ENCODE data around the gene TMEM94. TPM values are rescaled to one million over a fixed set of nuclear protein-coding genes. Genes with fewer than 3 reads are reported as not detected.

TMEM94 gene
- total and polyA plus RNA-seq, 9 of the 15 experiments (the other 6 are each of a cell fraction or from before 2014, with no cell fraction given) = 0.35 to 48.1 (median 14.4) TPM

- no peak for FAIRE-seq
- POLR2A ChIA-PET = interaction anchor here (0.5 to 1.0 kb wide), 4 partner anchors 11 to 366 kb away, joined by 3 read pairs; no protein-coding TSS in a partner anchor
- Histone ChIP-seq H3K79me2 (ENCODE audit: control insufficient read depth, insufficient read depth, low read length) (peaks cover 7% of the 10 kb centered on the region; the same call in 1 of the 3 replicates), H4K20me1 (replicated peaks; ENCODE audit: control insufficient read depth, insufficient read depth, low read length) (peaks cover 1% of the 10 kb centered on the region; the same call in 1 of the 2 replicates), H3K9me3 (replicated peaks; ENCODE audit: control insufficient read depth, insufficient read depth, low read depth, low read length) (no peaks in the 10 kb centered on the region), H3K4me3 (no peak overlapping the region), H2AFZ (ENCODE audit: low read depth, low read length) (no peak overlapping the region), H3K4me2 (ENCODE audit: insufficient read depth, low read length) (no peak overlapping the region), H3K27ac (ENCODE audit: extremely low read depth, low read depth, low read length) (no peak overlapping the region), H3K9me1 (ENCODE audit: control insufficient read depth, insufficient read depth, low read length) (no peaks in the 10 kb centered on the region), H3K36me3 (ENCODE audit: control insufficient read depth, insufficient read depth, low read length) (no peaks in the 10 kb centered on the region), H3K9ac (ENCODE audit: insufficient read depth in 1 of 2, low read depth in 2 of 2, low read length in 2 of 2) (peak overlapping the region in 1 of 2 experiments; percentile 65; a peak in 2 of 4 replicates), H3K27me3 (ENCODE audit: control insufficient read depth in 2 of 2, insufficient read depth in 2 of 2, low read length in 2 of 2) (no peaks in the 10 kb centered on the region), H3K4me1 (replicated peaks in 1 of 2; ENCODE audit: control insufficient read depth in 2 of 2, insufficient read depth in 2 of 2, low read length in 2 of 2) (peaks cover 6 to 19% of the 10 kb centered on the region in 2 experiments)
- CTCF ChIA-PET (ENCODE audit: low intra/inter-chr PET ratio) = no interaction called here
- in situ Hi-C loops (cut with MboI) (no loop called here), intact Hi-C loops (cut with micrococcal nuclease) (no loop called here)
- BruUV-seq (replicated peaks) = no TSS peak
- no peak for TF ChIP-seq BCOR (IDR thresholded peaks at IDR 0.05)
- TF ChIP-seq, protein P1, sequence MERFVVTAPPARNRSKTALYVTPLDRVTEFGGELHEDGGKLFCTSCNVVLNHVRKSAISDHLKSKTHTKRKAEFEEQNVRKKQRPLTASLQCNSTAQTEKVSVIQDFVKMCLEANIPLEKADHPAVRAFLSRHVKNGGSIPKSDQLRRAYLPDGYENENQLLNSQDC (CRISPR knock-in tag; IDR thresholded peaks at IDR 0.05) = no peak
- no peak for TF ChIP-seq BRD4 (IDR thresholded peaks at IDR 0.05)
- WGBS (ENCODE audit: insufficient coverage, low coverage, missing lambda C conversion rate) = 51% methylated on average over 19 of the region's 19 CpGs
- DNase-seq (ENCODE audit: extremely low read depth in 1 of 4, low spot score in 3 of 4) = no peak
- ATAC-seq = no peak; the same call in 2 of the 3 replicates
Observed at GRCh38 chr17:75530837-75531720, 74.6 kb downstream of the TMEM94 start.

- ChIA-PET CTCF (ENCODE audit: low intra/inter-chr PET ratio) (no interaction called here), POLR2A (interaction anchor here (0.6 to 1.0 kb wide), 5 partner anchors 13 to 142 kb away, joined by 3 read pairs; no protein-coding TSS in a partner anchor)
- Histone ChIP-seq H3K27me3 (ENCODE audit: control insufficient read depth in 2 of 2, insufficient read depth in 2 of 2, low read length in 2 of 2) (no peaks in the 10 kb centered on the region), H3K79me2 (ENCODE audit: control insufficient read depth, insufficient read depth, low read length) (peaks cover under 1% of the 10 kb centered on the region; the same call in 1 of the 3 replicates), H3K9ac (ENCODE audit: insufficient read depth in 1 of 2, low read depth in 2 of 2, low read length in 2 of 2) (peak overlapping the region in 1 of 2 experiments; percentile 65; a peak in 2 of 4 replicates), H3K9me3 (replicated peaks; ENCODE audit: control insufficient read depth, insufficient read depth, low read depth, low read length) (no peaks in the 10 kb centered on the region), H3K4me3 (no peak overlapping the region), H2AFZ (ENCODE audit: low read depth, low read length) (no peak overlapping the region), H3K4me2 (ENCODE audit: insufficient read depth, low read length) (no peak overlapping the region), H3K4me1 (replicated peaks in 1 of 2; ENCODE audit: control insufficient read depth in 2 of 2, insufficient read depth in 2 of 2, low read length in 2 of 2) (peaks cover under 1 to 13% of the 10 kb centered on the region in 2 experiments; a peak in 4 of 5 replicates), H3K9me1 (ENCODE audit: control insufficient read depth, insufficient read depth, low read length) (no peaks in the 10 kb centered on the region), H3K27ac (ENCODE audit: extremely low read depth, low read depth, low read length) (no peak overlapping the region), H4K20me1 (replicated peaks; ENCODE audit: control insufficient read depth, insufficient read depth, low read length) (0 out of 2 replicates have a peak, but pooled peaks cover 3% of the 10 kb centered on the region), H3K36me3 (ENCODE audit: control insufficient read depth, insufficient read depth, low read length) (no peaks in the 10 kb centered on the region)
- in situ Hi-C loops (cut with MboI) = no loop called here
- BruUV-seq (replicated peaks) = no TSS peak
- 81% methylated on average over 7 of the region's 7 CpGs for WGBS (ENCODE audit: insufficient coverage, low coverage, missing lambda C conversion rate)
- FAIRE-seq (no peak), ATAC-seq (no peak), DNase-seq (ENCODE audit: extremely low read depth in 1 of 4, low spot score in 3 of 4) (no peak)
- intact Hi-C loops (cut with micrococcal nuclease) = no loop called here
- TF ChIP-seq KHSRP (IDR thresholded peaks at IDR 0.05) (no peak), ZFP1 (CRISPR knock-in tag; IDR thresholded peaks at IDR 0.05) (no peak), SNRNP70 (optimal IDR thresholded peaks at IDR 0.05; ENCODE audit: low read depth, low read length) (no peak), POLR2B (IDR thresholded peaks at IDR 0.05; ENCODE audit: low read depth, partially characterized antibody) (no peak), SRSF1 (IDR thresholded peaks at IDR 0.05; ENCODE audit: low read depth, low read length) (no peak), FOXA3 (CRISPR knock-in tag; conservative IDR thresholded peaks at IDR 0.05 in 1 of 2, IDR thresholded peaks at IDR 0.05 in 1 of 2) (no peak), ZNF76 (CRISPR knock-in tag; IDR thresholded peaks at IDR 0.05; ENCODE audit: borderline replicate concordance) (no peak), SIN3B (IDR thresholded peaks at IDR 0.05; ENCODE audit: low read depth) (no peak), CTBP1 (IDR thresholded peaks at IDR 0.05; ENCODE audit: borderline replicate concordance) (no peak), ZBTB17 (CRISPR knock-in tag; IDR thresholded peaks at IDR 0.05) (no peak), ATF2 (CRISPR knock-in tag; IDR thresholded peaks at IDR 0.05) (no peak), BHLHE40 (IDR thresholded peaks at IDR 0.05; ENCODE audit: low read length) (no peak)
Observed at GRCh38 chr17:75531721-75532072, 75.3 kb downstream of the TMEM94 start.
